H1 (cell line): Measurements from ENCODE around the gene MPZL3. TPM values are rescaled to one million over a fixed set of nuclear protein-coding genes. Genes with fewer than 3 reads are reported as not detected.

Source experiments
- ASH2L ChIP-seq: fragments of 200-600, 300-600 bp; sonication (generic); IDR thresholded peaks from one replicate; pipeline ENCODE4 v1.7.1; 2017; ENCODE audit warnings: low read length
- ATF2 ChIP-seq: IDR thresholded peaks from 2 replicates; pipeline ENCODE4 v1.6.1; 2012; ENCODE audit warnings: low read length, inconsistent platforms
- CHD1 ChIP-seq: IDR thresholded peaks from 2 replicates; pipeline ENCODE4 v1.6.1; 2012; ENCODE audit warnings: low read depth, low read length, improper control_type of control experiment
- CHD7 ChIP-seq: fragments of 300-600 bp; sonication (generic); IDR thresholded peaks from 2 replicates; pipeline ENCODE4 v1.7.1; 2012; ENCODE audit warnings: low read length, moderate library complexity, mild to moderate bottlenecking, inconsistent platforms; ENCODE audit not compliant: insufficient replicate concordance
- SIRT6 ChIP-seq: IDR thresholded peaks from one replicate; pipeline ENCODE4 v1.7.1; 2012; ENCODE audit warnings: low read length, inconsistent platforms
- SP1 ChIP-seq: IDR thresholded peaks from 2 replicates; pipeline ENCODE4 v1.6.1; 2011; ENCODE audit warnings: low read depth, low read length
- SP2 ChIP-seq: IDR thresholded peaks from 2 replicates; pipeline ENCODE4 v1.6.1; 2012; ENCODE audit warnings: mild to moderate bottlenecking, low read length, inconsistent platforms
- polyA plus RNA-seq, 7 experiments: library from polyadenylated mRNA; depleted of rRNA in 3 of 7; stranded (reverse) in 5 of 7; unstranded in 2 of 7; fragments of >200 nt in 5 of 7; fragments of 200-250 nt in 2 of 7; gene quantifications; 1 replicate in 5 of 7; 2 replicates in 1 of 7; 4 replicates in 1 of 7; pipeline versions ENCODE4 v1.2.1 to v1.2.3, GENCODE V29; 2011 to 2013; ENCODE audit warnings: missing spikeins in 2 of 7, mixed read lengths in 2 of 7
- total RNA-seq: library from RNA; stranded (reverse); fragmentation: NEBNext Ultra II Directional; extraction: Animal tissue kit (Norgen Biotek cat#: 25700); gene quantifications from 2 replicates; pipeline ENCODE4 v1.2.1, GENCODE V29; 2021

The MPZL3 gene
- total and polyA plus RNA-seq, 2 of the 8 experiments (the other 6 are each of a cell fraction or from before 2014, with no cell fraction given): 1.1 to 3.9 TPM

- no peak for TF ChIP-seq CHD7
- no peak for TF ChIP-seq SIRT6
- TF ChIP-seq ATF2: no peak
- no peak for TF ChIP-seq CHD1
- no peak for TF ChIP-seq SP2
- TF ChIP-seq ASH2L: no peak
- TF ChIP-seq SP1: no peak
Measured at GRCh38 chr11:118238421-118238820, 13.7 kb downstream of the MPZL3 start (continued).
